GM19372 (cell line): ENCODE measurements around the gene PHACTR3.

Experiments used
- ATAC-seq: cut with Tn5 transposase; IDR thresholded peaks from one replicate; pipeline ENCODE4 v1.9.1; 2021; ENCODE audit warnings: mild to moderate bottlenecking, low read depth, moderate library complexity; ENCODE audit not compliant: unreplicated experiment

Gene PHACTR3

GRCh38 chr20:59770851-59771250 is 166.5 kb downstream of the PHACTR3 start:
- no peak for ATAC-seq

DNA sequence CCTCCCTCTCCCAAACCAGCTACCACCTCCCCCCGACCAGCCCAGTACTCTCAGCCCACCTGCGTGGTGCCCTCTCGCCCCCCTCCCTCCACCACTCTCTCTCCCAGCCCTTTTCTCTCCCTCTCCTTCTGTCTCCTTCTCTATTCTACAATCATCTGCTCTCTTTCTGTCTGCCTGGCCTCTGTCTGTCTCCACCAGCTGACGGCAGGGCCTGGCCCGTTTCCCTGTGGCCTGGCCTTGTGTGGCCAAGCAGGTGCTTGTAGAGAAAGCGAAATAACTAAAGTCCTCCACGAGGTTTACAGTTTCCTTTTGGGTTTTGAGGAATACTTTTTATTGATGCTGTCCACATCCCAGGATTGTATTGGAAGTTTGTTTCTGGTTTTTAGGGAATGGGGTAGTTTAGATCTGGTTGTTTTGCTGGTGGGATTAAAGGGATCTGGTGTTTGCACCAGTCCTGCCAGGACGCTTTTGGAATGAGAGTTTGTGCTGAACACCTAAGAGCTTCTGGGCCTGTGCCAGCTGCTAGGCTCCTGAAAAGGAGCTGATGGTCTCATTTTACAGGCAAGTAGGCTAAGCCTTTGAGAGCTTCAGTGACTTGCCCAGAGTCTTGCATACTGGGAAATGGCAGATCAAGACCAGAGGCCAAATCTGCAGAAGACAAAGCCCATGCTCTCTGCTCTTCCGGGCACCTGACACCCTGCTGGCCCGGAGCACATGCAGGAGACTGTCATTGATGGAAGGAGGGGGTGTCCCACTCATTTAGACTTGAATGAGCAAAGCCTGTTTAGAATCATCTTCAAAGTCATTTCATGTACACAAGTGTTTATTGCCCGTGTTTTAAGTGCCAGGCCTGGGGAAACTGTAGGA is 167.4 kb downstream of the PHACTR3 start:
- no peak for ATAC-seq

DNA sequence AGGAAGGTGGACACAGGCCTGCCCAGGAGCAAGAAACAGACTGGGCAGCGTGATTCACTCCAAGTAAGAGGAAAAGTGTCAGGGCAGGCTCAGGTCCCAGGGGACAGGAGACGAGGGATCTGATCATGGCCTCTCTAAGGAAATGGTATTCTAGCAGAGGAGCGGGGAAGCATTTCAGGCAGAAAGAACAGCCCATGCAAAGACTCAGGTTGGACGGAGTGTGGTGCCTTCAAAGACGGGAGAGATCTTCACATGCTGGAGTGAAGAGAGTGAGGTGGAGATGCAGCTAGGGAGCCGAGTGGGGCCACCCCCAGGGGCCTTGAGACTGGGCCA is 168.0 kb downstream of the PHACTR3 start:
- no peak for ATAC-seq

- no peak for ATAC-seq
Measured at GRCh38 chr20:59772931-59773913, 168.9 kb downstream of the PHACTR3 start.

DNA sequence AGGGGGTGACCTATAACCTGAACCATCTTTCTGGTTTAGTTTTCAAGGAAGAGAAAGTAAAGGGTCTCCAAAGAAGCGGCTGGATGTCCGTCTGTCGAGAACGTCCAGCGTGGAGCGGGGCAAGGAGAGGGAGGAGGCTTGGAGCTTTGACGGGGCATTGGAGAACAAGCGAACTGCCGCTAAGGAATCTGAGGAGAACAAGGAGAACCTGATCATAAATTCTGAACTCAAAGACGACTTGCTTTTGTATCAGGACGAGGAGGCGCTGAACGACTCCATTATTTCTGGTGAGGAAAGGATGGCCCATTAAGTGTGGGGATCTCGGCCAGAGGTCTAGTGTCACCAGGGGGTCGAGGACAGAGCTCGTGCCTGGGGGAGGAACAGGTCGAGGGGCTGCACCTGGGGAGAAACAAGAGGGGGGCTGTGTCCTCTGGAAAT is 169.9 kb downstream of the PHACTR3 start:
- ATAC-seq, result no peak

DNA sequence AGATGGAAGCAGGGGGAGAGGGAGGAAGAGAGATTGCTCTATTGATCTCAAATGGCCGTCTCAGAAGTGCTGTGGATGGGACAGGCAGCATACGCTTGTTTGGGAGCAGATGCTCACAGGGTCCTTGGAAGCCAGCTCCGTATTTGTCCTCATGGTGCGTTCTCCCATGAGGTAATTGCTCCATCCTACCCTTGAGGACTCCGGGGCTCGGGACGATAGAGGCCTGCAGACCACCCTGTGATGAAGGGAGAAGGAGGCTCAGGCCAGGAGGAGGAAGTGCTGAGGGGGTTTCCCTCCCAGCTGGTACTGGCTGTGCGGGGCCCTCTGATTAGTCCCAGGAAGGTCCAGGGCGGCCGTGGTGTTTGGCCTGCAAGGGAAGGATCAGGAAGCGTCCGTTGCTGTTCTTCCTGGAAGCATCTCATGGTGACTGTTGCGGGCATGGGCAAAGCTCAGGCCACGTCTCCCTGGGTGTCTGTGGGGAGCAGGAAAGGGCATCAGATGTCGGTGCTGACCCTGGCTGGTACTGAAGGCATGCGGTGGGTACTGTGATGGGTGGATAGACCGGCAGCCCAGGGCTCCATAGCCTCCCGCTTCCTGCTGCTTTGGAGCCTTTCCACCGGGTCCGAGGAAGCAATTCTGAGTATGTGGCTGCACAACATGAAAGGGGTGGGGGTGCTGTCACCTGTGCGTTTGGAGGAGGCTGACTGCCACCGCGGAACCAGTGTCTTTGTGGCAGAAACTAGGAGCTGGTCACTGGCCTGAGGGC is 170.8 kb downstream of the PHACTR3 start:
- ATAC-seq, result no peak

GRCh38 chr20:59775687-59776055 is 171.3 kb downstream of the PHACTR3 start:
- ATAC-seq, result no peak

GRCh38 chr20:59776059-59776603 is 171.8 kb downstream of the PHACTR3 start:
- no peak for ATAC-seq

- no peak for ATAC-seq
Measured at GRCh38 chr20:59776626-59777330, 172.4 kb downstream of the PHACTR3 start.

DNA sequence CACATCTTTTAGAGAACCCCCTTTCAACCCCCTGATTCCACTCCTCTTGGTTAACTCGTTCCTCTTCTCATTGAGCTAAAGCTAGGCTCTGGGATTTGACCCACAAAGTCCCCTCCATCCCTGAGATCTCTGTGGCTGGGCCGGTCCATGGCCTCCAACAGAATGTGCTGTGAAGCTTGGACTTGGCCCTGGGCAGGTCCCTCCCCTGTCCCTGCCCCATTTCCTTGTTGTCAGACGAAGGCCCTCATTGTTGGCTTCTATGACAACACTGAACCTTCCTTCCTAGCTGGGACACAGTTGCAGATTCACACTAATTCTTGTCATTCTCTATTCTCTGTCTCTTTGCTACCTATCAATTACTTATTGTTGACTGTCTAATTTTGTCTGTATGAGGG is 173.0 kb downstream of the PHACTR3 start:
- no peak for ATAC-seq

DNA sequence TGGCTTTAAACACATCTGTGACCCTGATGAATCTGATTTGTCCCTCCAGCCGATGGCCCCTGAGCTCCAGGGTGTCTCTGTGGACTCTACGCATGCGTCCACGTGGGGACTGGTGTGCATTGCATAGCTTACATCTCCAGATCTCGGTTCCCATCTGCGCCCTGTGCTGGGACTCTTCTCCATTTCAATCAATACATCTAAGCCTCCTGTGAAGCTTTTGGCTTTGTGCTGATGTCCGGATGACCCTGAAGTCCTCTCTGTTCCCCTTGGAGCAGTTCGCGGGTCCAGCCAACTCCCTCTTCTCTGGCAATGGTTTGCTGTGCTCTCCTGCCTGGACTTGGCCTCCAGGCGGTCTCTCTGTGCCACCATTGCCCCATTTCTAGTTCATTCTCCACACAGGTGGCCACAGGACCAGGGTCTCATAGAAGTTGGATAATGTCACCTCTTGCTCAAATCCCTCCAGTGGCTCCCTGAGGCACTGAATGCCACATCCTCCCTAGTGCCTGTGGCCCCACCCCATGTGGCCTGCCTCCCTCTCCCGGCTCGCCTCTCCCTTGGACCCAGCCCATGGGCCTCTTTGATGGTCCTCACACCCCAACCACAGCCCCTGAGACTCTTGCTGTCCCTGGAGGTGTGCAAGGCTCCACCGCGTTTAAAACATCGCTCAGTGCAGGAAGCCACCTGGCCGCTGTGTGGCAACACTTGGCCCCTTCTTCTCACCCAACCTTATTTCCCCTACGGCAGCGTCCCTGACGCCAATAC is 173.7 kb downstream of the PHACTR3 start:
- ATAC-seq, result no peak

DNA sequence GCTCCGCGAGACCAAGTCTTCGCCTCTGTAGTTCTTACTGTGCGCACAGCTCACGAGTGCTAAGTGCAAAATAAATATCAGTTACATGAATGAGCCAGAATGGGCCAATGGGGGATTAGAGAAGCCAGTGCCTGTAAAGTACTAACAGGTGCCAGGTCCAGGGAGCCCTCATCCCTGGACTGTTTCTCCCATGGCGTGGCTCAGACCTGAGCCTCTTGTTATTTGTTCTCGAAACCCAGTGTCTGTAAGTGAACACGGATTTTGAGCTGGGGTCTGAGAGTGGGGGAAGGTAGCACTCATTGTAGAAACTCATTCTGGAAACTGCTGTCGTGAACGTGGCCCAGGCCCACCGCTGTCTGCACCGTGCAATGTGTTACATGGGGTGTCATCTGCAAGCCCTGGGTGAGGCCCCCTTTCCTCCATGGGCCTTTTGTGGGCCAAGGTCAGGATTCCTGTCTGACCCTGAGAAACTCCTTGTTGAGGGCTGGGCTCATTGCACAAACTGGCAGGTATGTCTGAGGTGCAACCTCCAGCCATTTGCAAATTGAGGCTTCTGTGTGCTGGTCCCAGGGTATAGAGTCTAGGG is 174.4 kb downstream of the PHACTR3 start:
- ATAC-seq, result no peak

DNA sequence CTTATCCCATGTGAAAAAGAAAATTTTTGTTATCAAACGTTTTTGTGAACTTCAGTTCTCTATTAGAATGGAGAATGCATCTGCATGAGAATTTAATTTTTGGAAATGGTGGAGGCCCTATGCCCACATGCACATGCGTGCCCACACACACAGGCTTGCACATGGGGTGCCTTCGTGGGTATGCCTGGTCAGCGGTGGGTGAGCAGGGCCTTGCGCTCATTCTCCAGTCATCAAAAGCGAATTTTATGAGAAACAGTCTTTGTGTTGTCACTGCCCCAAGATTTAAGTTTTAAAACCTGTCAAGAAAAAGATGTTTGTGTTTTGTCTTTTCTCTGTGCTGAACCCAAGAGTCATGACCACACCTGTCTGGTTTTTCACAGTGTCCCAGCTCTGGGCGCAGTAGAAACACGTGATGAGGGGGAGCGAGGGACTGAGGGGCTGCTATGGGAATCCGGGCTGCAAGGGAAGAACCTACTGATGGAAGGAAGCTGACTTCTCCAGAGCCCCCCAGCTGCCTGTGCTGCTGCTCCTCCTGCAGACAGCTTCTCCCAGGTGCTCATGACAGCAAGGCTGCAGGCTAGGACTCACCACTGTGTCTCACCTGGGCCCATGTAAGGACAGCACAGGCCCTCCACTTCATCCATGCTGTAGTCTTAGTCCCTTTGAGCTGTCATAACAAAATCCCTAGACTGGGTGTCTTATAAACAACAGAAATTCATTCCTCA is 175.5 kb downstream of the PHACTR3 start:
- no peak for ATAC-seq

DNA sequence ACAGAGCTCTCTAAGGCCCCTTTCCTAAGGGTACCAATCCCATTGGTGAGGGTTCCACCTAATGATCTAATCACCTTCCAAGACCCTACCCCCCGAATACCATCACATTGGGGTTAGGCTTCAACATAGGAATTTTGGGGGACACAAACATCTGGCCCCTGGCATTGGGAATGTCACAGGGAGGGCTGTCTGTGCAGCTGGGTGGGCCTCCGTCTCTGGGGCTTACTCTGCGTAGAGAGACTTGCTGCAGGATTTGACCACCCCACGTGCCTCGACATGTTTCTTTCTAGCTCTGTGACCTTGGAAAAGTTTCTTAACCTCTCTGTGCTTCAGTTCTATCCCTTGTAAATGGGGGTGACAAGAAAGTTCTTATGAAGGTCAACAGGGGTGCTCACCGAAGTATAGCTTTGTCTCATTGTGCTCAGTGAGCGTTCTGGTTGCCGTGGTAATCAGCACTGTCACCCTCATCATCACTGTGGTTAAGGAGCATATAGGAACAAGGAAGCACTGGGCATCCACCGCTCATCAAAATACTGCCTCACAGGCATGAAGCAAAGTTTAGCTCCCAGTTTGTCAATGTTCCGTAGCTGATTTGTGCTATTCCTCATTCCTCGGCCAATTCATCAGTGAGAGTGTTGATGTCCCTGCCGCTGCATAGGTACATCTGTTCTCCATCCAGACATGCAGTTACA is 176.3 kb downstream of the PHACTR3 start:
- ATAC-seq, result no peak

- ATAC-seq, result no peak
Measured at GRCh38 chr20:59781226-59781625, 176.9 kb downstream of the PHACTR3 start.

DNA sequence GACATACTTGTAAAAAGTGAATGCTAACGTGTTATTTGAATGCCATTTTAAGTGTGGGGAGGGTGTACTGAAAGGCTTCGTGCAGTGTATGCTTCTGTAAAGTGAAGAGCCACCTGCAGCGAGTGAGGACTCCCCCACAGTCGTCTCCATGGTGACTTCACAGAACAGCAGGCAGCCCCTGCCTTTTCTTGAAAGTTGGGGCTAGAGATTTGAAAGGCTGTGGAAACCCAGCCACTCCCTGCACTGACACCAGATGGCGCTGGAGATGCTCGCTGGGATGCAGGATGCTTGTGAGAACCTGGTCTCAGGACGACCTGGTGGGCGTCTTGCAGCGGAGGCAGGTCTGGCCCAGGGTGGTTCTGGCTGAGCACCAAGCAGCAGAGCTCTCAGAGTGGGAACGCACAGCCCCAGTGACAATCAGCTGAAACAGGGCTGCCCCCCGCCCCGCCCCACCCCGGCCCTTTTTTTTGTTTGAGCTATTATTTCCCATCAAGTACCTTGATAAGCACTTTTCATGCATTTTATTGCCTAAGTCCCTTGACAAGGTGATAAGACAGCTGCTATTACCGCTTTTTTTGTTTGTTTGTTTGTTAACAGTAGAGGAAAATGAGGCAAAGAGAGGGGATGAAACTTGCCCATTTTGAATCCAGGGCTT is 178.8 kb downstream of the PHACTR3 start:
- no peak for ATAC-seq

GRCh38 chr20:59783641-59784010 is 179.3 kb downstream of the PHACTR3 start:
- ATAC-seq, result no peak
